A549 (cell line): Measurements from ENCODE around the gene PXYLP1. TPM values are rescaled to one million over a fixed set of nuclear protein-coding genes. Genes with fewer than 3 reads are reported as not detected.

ENCODE experiments used
- ATAC-seq, 2 experiments: fragments of 200-7000 bp in 1 of 2; fragments of >200 bp in 1 of 2; cut with Nextera tagmentation in 1 of 2; cut with Tn5 transposase in 1 of 2; 3 replicates each; pipeline versions ENCODE4 v1.8.0 to v1.9.1; 2018 to 2020; ENCODE audit warnings: mild to moderate bottlenecking in 1 of 2, moderate library complexity in 1 of 2
- CTCF ChIA-PET: fragments of 300-600 bp; sonication (Branson Sonifier 250); formaldehyde crosslinking; extraction: SDS; loops from one replicate; lab custom pipeline; 2021; ENCODE audit warnings: antibody characterized with exemption, inconsistent platforms; lab: Yijun Ruan, JAX
- POLR2A ChIA-PET: fragments of 350-600 bp; formaldehyde crosslinking; extraction: SDS; loops from one replicate; lab custom pipeline; 2021; ENCODE audit warnings: antibody characterized with exemption, inconsistent platforms; lab: Yijun Ruan, JAX
- DNase-seq, 2 experiments: peaks; one replicate each; pipeline versions ENCODE4 v3.0.0 to v3.0.0-alpha.2; 2011 to 2016; ENCODE audit warnings: low read depth in 1 of 2, low spot score in 1 of 2
- FAIRE-seq: peaks from 2 replicates; lab custom pipeline; 2011; peaks lifted over from hg19 to GRCh38; lab: Jason Lieb, UNC
- H3K27ac ChIP-seq, 2 experiments: fragments of >200 bp; sonication (Bioruptor Twin); formaldehyde crosslinking; 3 replicates each; pipeline ENCODE4 v1.5.1; 2016 to 2017
- H3K4me1 ChIP-seq: fragments of >200 bp; sonication (Bioruptor Twin); formaldehyde crosslinking; 3 replicates; pipeline ENCODE4 v1.6.1; 2016
- H3K4me2 ChIP-seq: fragments of >200 bp; sonication (Bioruptor Twin); formaldehyde crosslinking; 3 replicates; pipeline ENCODE4 v1.6.1; 2016
- H3K4me3 ChIP-seq: fragments of >200 bp; sonication (Bioruptor Twin); formaldehyde crosslinking; 3 replicates; pipeline ENCODE4 v1.5.1; 2016
- H3K9me3 ChIP-seq: fragments of >200 bp; sonication (Bioruptor Twin); formaldehyde crosslinking; 3 replicates; pipeline ENCODE4 v1.6.1; 2016
- BHLHE40 ChIP-seq: IDR thresholded peaks from 2 replicates; pipeline ENCODE4 v1.6.1; 2012; ENCODE audit warnings: low read depth, low read length, inconsistent platforms
- CEBPB ChIP-seq, 2 experiments: fragments of >200 bp in 1 of 2; sonication (Bioruptor Twin) in 1 of 2; formaldehyde crosslinking in 1 of 2; IDR thresholded peaks; 2 replicates each; pipeline ENCODE4 v1.6.1; 2012 to 2016
- EHF ChIP-seq: fragments of 250-450 bp; sonication (Bioruptor Pico); IDR thresholded peaks from 2 replicates; pipeline ENCODE4 v1.5.0; 2020; ENCODE audit warnings: mild to moderate bottlenecking
- EP300 ChIP-seq, 2 experiments: fragments of >200 bp; sonication (Bioruptor Twin); formaldehyde crosslinking; IDR thresholded peaks; 2 replicates in 1 of 2; 3 replicates in 1 of 2; pipeline ENCODE4 v1.6.1; 2016 to 2017
- ESRRA ChIP-seq: fragments of 150-350 bp; IDR thresholded peaks from 2 replicates; pipeline ENCODE4 v1.6.1; 2014; ENCODE audit warnings: mild to moderate bottlenecking, low read length, borderline replicate concordance
- FOSL2 ChIP-seq, 2 experiments: fragments of 450-650 bp in 1 of 2; fragments of >200 bp in 1 of 2; sonication (Bioruptor Twin) in 1 of 2; formaldehyde crosslinking; IDR thresholded peaks; 2 replicates each; pipeline versions ENCODE4 v1.5.0 to v1.6.1; 2016 to 2020; ENCODE audit warnings: mild to moderate bottlenecking in 1 of 2, moderate library complexity in 1 of 2
- FOXS1 ChIP-seq: fragments of 250-450 bp; sonication (Bioruptor Pico); IDR thresholded peaks from 2 replicates; pipeline ENCODE4 v1.5.0; 2020; ENCODE audit warnings: mild to moderate bottlenecking, moderate library complexity
- HOXB13 ChIP-seq: fragments of 250-450 bp; sonication (Bioruptor Pico); IDR thresholded peaks from 2 replicates; pipeline ENCODE4 v1.5.0; 2020; ENCODE audit warnings: low read depth, mild to moderate bottlenecking, moderate library complexity
- JUN ChIP-seq, 2 experiments: fragments of >200 bp; sonication (Bioruptor Twin); formaldehyde crosslinking; IDR thresholded peaks; 2 replicates in 1 of 2; 3 replicates in 1 of 2; pipeline ENCODE4 v1.6.1; 2016 to 2017
- KDM1A ChIP-seq: fragments of 200-600 bp; sonication (generic); IDR thresholded peaks from 2 replicates; pipeline ENCODE4 v1.6.1; 2016; ENCODE audit warnings: low read depth, mild to moderate bottlenecking
- KDM5A ChIP-seq: fragments of 200-600 bp; sonication (generic); IDR thresholded peaks from 2 replicates; pipeline ENCODE4 v1.6.1; 2016; ENCODE audit warnings: antibody characterized with exemption, mild to moderate bottlenecking
- MAFK ChIP-seq: fragments of 450-650 bp; IDR thresholded peaks from 2 replicates; pipeline ENCODE4 v1.6.1; 2014; ENCODE audit not compliant: partially characterized antibody
- NFE2L2 ChIP-seq: fragments of 150-350 bp; conservative IDR thresholded peaks from 2 replicates; pipeline ENCODE4 v1.6.1; 2014; ENCODE audit warnings: low read length
- NPAS2 ChIP-seq: fragments of 250-450 bp; sonication (Bioruptor Pico); IDR thresholded peaks from 2 replicates; pipeline ENCODE4 v1.8.0; 2022; ENCODE audit warnings: mild to moderate bottlenecking, moderate library complexity, borderline replicate concordance
- PHF8 ChIP-seq: fragments of 200-600 bp; sonication (generic); IDR thresholded peaks from 2 replicates; pipeline ENCODE4 v1.6.1; 2016; ENCODE audit warnings: low read depth, mild to moderate bottlenecking, antibody characterized with exemption, moderate library complexity, borderline replicate concordance
- POLR2A ChIP-seq: IDR thresholded peaks from 2 replicates; pipeline ENCODE4 v1.6.1; 2012; ENCODE audit warnings: mild to moderate bottlenecking, low read length
- RAD21 ChIP-seq, 2 experiments: fragments of >200 bp in 1 of 2; sonication (Bioruptor Twin) in 1 of 2; formaldehyde crosslinking in 1 of 2; IDR thresholded peaks in 1 of 2; conservative IDR thresholded peaks in 1 of 2; 2 replicates in 1 of 2; 3 replicates in 1 of 2; pipeline ENCODE4 v1.6.1; 2012 to 2018; ENCODE audit warnings: inconsistent platforms in 1 of 2
- RARB ChIP-seq: fragments of 250-450 bp; sonication (Bioruptor Pico); IDR thresholded peaks from 2 replicates; pipeline ENCODE4 v1.8.0; 2021; ENCODE audit warnings: mild to moderate bottlenecking, moderate library complexity
- RFX5 ChIP-seq: fragments of 450-650 bp; IDR thresholded peaks from 2 replicates; pipeline ENCODE4 v1.7.1; 2014; ENCODE audit warnings: antibody characterized with exemption, mild to moderate bottlenecking, moderate library complexity
- SREBF2 ChIP-seq: fragments of 450-650 bp; IDR thresholded peaks from 2 replicates; pipeline ENCODE4 v1.6.1; 2014; ENCODE audit warnings: mild to moderate bottlenecking, moderate library complexity
- ZNF302 ChIP-seq: fragments of 250-450 bp; sonication (Bioruptor Pico); IDR thresholded peaks from 2 replicates; pipeline ENCODE4 v1.9.0; 2021; ENCODE audit warnings: inconsistent platforms, mild to moderate bottlenecking, moderate library complexity
- whole genome bisulfite sequencing: methylation state at CpG from one replicate; pipeline ENCODE4 v1.1.6; 2017; ENCODE audit errors: missing lambda C conversion rate; 5-methylcytosine and 5-hydroxymethylcytosine counted together
- polyA plus RNA-seq, 4 experiments: library from polyadenylated mRNA; depleted of rRNA in 3 of 4; stranded (reverse); fragments of >200 nt; fragmentation: RNase III in 1 of 4; extraction: RNeasy Plus Mini Kit Qiagen cat#74134 plus additional on column Dnase treatment in 1 of 4; gene quantifications; 2 replicates in 3 of 4; 3 replicates in 1 of 4; pipeline ENCODE4 v1.2.3, GENCODE V29; 2011 to 2017
- TF ChIP-seq, protein P1 (sequence below): fragments of >200 bp; sonication (Bioruptor Twin); formaldehyde crosslinking; IDR thresholded peaks from 2 replicates; pipeline ENCODE4 v1.6.1; 2016
- TF ChIP-seq, protein P2 (sequence below): fragments of >200 bp; sonication (Bioruptor Twin); formaldehyde crosslinking; IDR thresholded peaks from 3 replicates; pipeline ENCODE4 v1.5.1; 2016
- TF ChIP-seq, protein P3 (sequence below): fragments of 200-600 bp; sonication (generic); IDR thresholded peaks from 2 replicates; pipeline ENCODE4 v1.6.1; 2016; ENCODE audit warnings: antibody characterized with exemption, mild to moderate bottlenecking, moderate library complexity
- TF ChIP-seq, protein P4 (sequence below): IDR thresholded peaks from 2 replicates; pipeline ENCODE4 v1.6.1; 2012; ENCODE audit warnings: low read depth, borderline replicate concordance

The PXYLP1 gene
- polyA plus RNA-seq, 2 of the 4 experiments (the other 2 are of a cell fraction) = 8.0 to 11.7 TPM

DNA sequence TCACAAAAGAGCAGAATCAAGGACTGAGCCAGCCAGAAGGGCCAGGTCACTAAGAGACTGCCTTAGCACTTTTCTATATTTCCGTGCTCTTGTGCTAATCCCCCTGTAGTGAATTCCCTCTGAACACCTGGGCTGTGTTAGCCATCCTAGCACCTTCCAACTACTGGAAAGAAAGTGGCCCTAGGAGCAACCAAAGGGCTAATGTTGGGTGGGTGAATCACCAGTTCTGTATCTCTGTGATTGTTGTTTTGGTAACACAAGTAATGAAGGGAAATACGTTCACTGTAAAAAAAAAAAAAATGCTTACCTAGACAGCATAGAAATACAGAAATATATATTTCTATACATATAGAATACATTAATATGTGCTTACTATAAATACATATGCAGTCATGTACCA is 43.9 kb downstream of the PXYLP1 start:
- DNase-seq (no peak), FAIRE-seq (no peak), ATAC-seq (no peak)
- Histone ChIP-seq H3K27ac (peak overlapping the region in 1 of 2 experiments; percentile 50; a peak in 1 of 6 replicates), H3K4me3 (no peak overlapping the region), H3K4me1 (peaks cover 17% of the 10 kb centered on the region), H3K9me3 (no peaks in the 10 kb centered on the region), H3K4me2 (peak overlapping the region; percentile 45)
- WGBS = 42% methylated on average over 2 of the region's 2 CpGs
- ChIA-PET CTCF (interaction anchor here (1.3 kb wide), 1 partner anchor 27 kb away, joined by 3 read pairs; no protein-coding TSS in a partner anchor), POLR2A (no interaction called here)
- TF ChIP-seq, protein P1, sequence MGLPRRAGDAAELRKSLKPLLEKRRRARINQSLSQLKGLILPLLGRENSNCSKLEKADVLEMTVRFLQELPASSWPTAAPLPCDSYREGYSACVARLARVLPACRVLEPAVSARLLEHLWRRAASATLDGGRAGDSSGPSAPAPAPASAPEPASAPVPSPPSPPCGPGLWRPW = no peak

DNA sequence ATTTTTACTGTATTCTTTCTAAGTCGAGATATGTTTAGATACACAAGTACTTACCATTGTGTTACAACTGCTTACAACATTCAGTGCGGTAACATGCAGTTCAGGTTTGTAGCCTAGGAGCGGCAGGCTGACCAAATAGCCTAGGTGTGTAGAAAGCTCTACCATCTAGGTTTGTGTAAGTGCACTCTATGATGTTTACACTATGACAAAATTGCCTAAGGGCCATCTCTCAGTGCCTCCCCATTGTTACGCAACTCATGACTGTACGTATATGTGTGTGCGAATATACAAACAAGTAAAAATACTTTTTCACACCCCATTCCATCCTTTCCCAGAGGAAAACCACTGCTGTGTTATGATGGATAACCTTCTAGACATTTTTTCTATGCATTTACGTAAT is 44.3 kb downstream of the PXYLP1 start:
- ATAC-seq = peak; percentile 62 to 76
- TF ChIP-seq CEBPB (IDR thresholded peaks at IDR 0.05) (peak; percentile 93 to 98), RARB (CRISPR knock-in tag) (no peak), JUN (IDR thresholded peaks at IDR 0.05) (0 out of 5 replicates have a peak, but pooled peaks of 1 of the 2 experiments have one; percentile 24), NFE2L2 (no peak), RFX5 (no peak), FOXS1 (CRISPR knock-in tag) (no peak), FOSL2 (IDR thresholded peaks at IDR 0.05) (no peak), FOSL2 (CRISPR knock-in tag; IDR thresholded peaks at IDR 0.05) (peak; percentile 78)
- TF ChIP-seq, protein P2, sequence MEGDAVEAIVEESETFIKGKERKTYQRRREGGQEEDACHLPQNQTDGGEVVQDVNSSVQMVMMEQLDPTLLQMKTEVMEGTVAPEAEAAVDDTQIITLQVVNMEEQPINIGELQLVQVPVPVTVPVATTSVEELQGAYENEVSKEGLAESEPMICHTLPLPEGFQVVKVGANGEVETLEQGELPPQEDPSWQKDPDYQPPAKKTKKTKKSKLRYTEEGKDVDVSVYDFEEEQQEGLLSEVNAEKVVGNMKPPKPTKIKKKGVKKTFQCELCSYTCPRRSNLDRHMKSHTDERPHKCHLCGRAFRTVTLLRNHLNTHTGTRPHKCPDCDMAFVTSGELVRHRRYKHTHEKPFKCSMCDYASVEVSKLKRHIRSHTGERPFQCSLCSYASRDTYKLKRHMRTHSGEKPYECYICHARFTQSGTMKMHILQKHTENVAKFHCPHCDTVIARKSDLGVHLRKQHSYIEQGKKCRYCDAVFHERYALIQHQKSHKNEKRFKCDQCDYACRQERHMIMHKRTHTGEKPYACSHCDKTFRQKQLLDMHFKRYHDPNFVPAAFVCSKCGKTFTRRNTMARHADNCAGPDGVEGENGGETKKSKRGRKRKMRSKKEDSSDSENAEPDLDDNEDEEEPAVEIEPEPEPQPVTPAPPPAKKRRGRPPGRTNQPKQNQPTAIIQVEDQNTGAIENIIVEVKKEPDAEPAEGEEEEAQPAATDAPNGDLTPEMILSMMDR = 0 out of 3 replicates have a peak, but pooled peaks have one; percentile 11
- TF ChIP-seq, protein P1 = peak; percentile 62; the same call in 1 of the 2 replicates
- TF ChIP-seq, all 56 proteins: peak for 5

DNA sequence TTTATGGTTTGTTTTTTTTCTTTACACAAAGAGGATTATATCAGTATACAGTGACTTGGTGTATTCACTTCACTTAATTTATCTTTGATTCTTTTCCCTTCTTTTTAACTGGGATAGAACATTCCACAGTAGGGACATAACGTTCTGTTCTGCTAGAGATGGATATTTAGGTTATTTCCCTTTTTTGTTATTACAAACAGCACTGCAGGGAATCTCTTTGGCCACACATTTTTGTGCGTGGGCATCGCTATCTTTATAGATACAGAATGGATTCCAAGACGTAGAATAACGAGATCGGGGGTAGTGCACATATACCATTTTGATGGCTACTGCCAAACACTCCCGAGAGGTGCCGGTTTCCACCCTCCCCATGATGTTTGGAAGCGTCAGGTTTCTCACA is 44.8 kb downstream of the PXYLP1 start:
- H3K4me1 ChIP-seq = peaks cover 17% of the 10 kb centered on the region

More for the DNA sequence above, 44.3 kb downstream of the PXYLP1 start:
- 34% methylated on average over 7 of the region's 7 CpGs for WGBS
- POLR2A ChIA-PET = no interaction called here
- peak overlapping the region in 1 of 2 experiments; percentile 50; a peak in 1 of 6 replicates for H3K27ac ChIP-seq
- H3K4me1 ChIP-seq = peaks cover 17% of the 10 kb centered on the region
- H3K9me3 ChIP-seq = no peaks in the 10 kb centered on the region
- H3K4me3 ChIP-seq = no peak overlapping the region
- DNase-seq (peak; percentile 55 to 91), FAIRE-seq (peak; percentile 32)
- H3K4me2 ChIP-seq = peak overlapping the region; percentile 45
- CTCF ChIA-PET = interaction anchor here (1.3 kb wide), 1 partner anchor 26 kb away, joined by 3 read pairs; no protein-coding TSS in a partner anchor

DNA sequence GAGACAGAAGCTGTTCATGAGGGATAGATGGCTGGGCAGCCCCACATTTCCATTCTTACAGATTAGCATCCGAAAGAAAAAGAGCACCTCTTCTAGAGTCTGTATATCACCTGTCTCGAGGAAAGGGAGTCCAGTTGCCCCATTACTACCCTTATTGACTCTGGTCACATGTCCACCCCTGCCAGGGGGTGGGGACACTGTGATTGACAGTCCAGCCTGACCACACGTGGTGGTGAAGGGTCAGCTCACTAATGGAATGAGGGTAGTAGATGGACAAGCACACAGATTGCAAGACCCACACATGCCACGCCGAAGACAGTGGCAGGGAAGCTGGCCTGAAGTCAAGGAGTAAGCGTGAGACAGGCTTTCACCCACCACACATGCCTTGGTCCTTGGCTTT is 45.8 kb downstream of the PXYLP1 start:
- POLR2A ChIA-PET = no interaction called here
- 72% methylated on average over 6 of the region's 6 CpGs for WGBS
- DNase-seq (no peak), FAIRE-seq (no peak), ATAC-seq (no peak)
- peaks cover 17% of the 10 kb centered on the region for H3K4me1 ChIP-seq
- no peak overlapping the region for H3K4me2 ChIP-seq
- no peaks in the 10 kb centered on the region for H3K9me3 ChIP-seq
- no peak overlapping the region; a peak in 1 of 6 replicates for H3K27ac ChIP-seq
- CTCF ChIA-PET = interaction anchor here (0.8 to 1.3 kb wide), 4 partner anchors 34 to 46 kb away, joined by 3 to 5 read pairs (median 3); partner anchors contain the start of gene PXYLP1
- no peak overlapping the region for H3K4me3 ChIP-seq
- no peak for TF ChIP-seq EHF
- TF ChIP-seq MAFK = no peak
- no peak for TF ChIP-seq PHF8
- no peak for TF ChIP-seq ZNF302
- TF ChIP-seq, protein P3, sequence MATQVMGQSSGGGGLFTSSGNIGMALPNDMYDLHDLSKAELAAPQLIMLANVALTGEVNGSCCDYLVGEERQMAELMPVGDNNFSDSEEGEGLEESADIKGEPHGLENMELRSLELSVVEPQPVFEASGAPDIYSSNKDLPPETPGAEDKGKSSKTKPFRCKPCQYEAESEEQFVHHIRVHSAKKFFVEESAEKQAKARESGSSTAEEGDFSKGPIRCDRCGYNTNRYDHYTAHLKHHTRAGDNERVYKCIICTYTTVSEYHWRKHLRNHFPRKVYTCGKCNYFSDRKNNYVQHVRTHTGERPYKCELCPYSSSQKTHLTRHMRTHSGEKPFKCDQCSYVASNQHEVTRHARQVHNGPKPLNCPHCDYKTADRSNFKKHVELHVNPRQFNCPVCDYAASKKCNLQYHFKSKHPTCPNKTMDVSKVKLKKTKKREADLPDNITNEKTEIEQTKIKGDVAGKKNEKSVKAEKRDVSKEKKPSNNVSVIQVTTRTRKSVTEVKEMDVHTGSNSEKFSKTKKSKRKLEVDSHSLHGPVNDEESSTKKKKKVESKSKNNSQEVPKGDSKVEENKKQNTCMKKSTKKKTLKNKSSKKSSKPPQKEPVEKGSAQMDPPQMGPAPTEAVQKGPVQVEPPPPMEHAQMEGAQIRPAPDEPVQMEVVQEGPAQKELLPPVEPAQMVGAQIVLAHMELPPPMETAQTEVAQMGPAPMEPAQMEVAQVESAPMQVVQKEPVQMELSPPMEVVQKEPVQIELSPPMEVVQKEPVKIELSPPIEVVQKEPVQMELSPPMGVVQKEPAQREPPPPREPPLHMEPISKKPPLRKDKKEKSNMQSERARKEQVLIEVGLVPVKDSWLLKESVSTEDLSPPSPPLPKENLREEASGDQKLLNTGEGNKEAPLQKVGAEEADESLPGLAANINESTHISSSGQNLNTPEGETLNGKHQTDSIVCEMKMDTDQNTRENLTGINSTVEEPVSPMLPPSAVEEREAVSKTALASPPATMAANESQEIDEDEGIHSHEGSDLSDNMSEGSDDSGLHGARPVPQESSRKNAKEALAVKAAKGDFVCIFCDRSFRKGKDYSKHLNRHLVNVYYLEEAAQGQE = no peak
- TF ChIP-seq, protein P4, sequence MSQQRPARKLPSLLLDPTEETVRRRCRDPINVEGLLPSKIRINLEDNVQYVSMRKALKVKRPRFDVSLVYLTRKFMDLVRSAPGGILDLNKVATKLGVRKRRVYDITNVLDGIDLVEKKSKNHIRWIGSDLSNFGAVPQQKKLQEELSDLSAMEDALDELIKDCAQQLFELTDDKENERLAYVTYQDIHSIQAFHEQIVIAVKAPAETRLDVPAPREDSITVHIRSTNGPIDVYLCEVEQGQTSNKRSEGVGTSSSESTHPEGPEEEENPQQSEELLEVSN = no peak
- TF ChIP-seq SREBF2 = no peak
- TF ChIP-seq BHLHE40 = no peak
- no peak for TF ChIP-seq RAD21 (conservative IDR thresholded peaks at IDR 0.05 in 1 of 2, IDR thresholded peaks at IDR 0.05 in 1 of 2)
- TF ChIP-seq ESRRA = no peak
- no peak for TF ChIP-seq KDM5A
- no peak for TF ChIP-seq KDM1A
- no peak for TF ChIP-seq HOXB13 (CRISPR knock-in tag)

More for the DNA sequence above, 44.8 kb downstream of the PXYLP1 start:
- ChIA-PET POLR2A (no interaction called here), CTCF (interaction anchor here (0.6 to 1.3 kb wide), 3 partner anchors 26 to 150 kb away, joined by 3 to 5 read pairs (median 3); partner anchors contain the start of gene PXYLP1)
- 75% methylated on average over 9 of the region's 9 CpGs for WGBS
- TF ChIP-seq POLR2A (no peak), NPAS2 (CRISPR knock-in tag) (no peak), EP300 (IDR thresholded peaks at IDR 0.05) (no peak)
- Histone ChIP-seq H3K27ac (no peak overlapping the region; a peak in 1 of 6 replicates), H3K4me2 (peak overlapping the region; percentile 45), H3K4me3 (no peak overlapping the region), H3K9me3 (no peaks in the 10 kb centered on the region)
- no peak for FAIRE-seq
- no peak for ATAC-seq
- no peak for DNase-seq
